ENCODE data around the gene JAG1. TPM values are rescaled to one million over a fixed set of nuclear protein-coding genes. Genes with fewer than 3 reads are reported as not detected.
A peak's percentile ranks its signal among the peaks of the same experiment; 100 is the strongest.

JAG1 gene
- total and polyA plus RNA-seq, 4 donors, result 22.4 to 226 (median 150) TPM

GRCh38 chr20:10636326-10636818, 37.4 kb downstream of the JAG1 start:
- peaks cover 8 to 9% of the 10 kb centered on the region in 2 donors for H3K4me1 ChIP-seq (ENCODE audit: control insufficient read depth in 1 of 2, insufficient read depth in 2 of 2, low read length in 2 of 2)
- H3K4me3 ChIP-seq (ENCODE audit: low read length in 2 of 2), result no peak overlapping the region
- peak overlapping the region; percentile 80 to 100 for H3K27ac ChIP-seq (ENCODE audit: low read depth in 1 of 2, low read length in 2 of 2)
- ATAC-seq (ENCODE audit: low FRiP score) (peak; percentile 20), DNase-seq (no peak)
- WGBS, 2 donors, result 8 to 12% methylated on average over 5 of the region's 5 CpGs
- intact Hi-C loops (cut with DNase I), result loop anchor here (5.0 kb wide), 3 partner anchors 36 to 79 kb away; partner anchors contain the start of gene JAG1 (in 1 of the 2)
- no peaks in the 10 kb centered on the region for H3K27me3 ChIP-seq (ENCODE audit: control insufficient read depth in 1 of 2, insufficient read depth in 2 of 2, low read length in 1 of 2)
- no peaks in the 10 kb centered on the region for H3K9me3 ChIP-seq (ENCODE audit: control insufficient read depth, low read length)
- peaks cover 0 to 5% of the 10 kb centered on the region in 2 donors for H3K36me3 ChIP-seq (ENCODE audit: control insufficient read depth in 1 of 2, insufficient read depth in 2 of 2, low read length in 1 of 2)

- ATAC-seq (ENCODE audit: low FRiP score) (no peak), DNase-seq (no peak)
- Histone ChIP-seq H3K9me3 (ENCODE audit: control insufficient read depth, low read length) (no peaks in the 10 kb centered on the region), H3K4me1 (ENCODE audit: control insufficient read depth in 1 of 2, insufficient read depth in 2 of 2, low read length in 2 of 2) (peaks cover 8 to 13% of the 10 kb centered on the region in 2 donors), H3K27ac (ENCODE audit: low read depth in 1 of 2, low read length in 2 of 2) (peak overlapping the region; percentile 80 to 100), H3K27me3 (ENCODE audit: control insufficient read depth in 1 of 2, insufficient read depth in 2 of 2, low read length in 1 of 2) (no peaks in the 10 kb centered on the region), H3K36me3 (ENCODE audit: control insufficient read depth in 1 of 2, insufficient read depth in 2 of 2, low read length in 1 of 2) (peaks cover 0 to 3% of the 10 kb centered on the region in 2 donors), H3K4me3 (ENCODE audit: low read length in 2 of 2) (no peak overlapping the region)
- 81 to 82% methylated on average over 5 of the region's 5 CpGs for WGBS, 2 donors
- intact Hi-C loops (cut with DNase I), result loop anchor here (5.0 kb wide), 3 partner anchors 37 to 78 kb away; partner anchors contain the start of gene JAG1 (in 1 of the 2)
Observed at GRCh38 chr20:10635476-10636208, 38.2 kb downstream of the JAG1 start.

DNA sequence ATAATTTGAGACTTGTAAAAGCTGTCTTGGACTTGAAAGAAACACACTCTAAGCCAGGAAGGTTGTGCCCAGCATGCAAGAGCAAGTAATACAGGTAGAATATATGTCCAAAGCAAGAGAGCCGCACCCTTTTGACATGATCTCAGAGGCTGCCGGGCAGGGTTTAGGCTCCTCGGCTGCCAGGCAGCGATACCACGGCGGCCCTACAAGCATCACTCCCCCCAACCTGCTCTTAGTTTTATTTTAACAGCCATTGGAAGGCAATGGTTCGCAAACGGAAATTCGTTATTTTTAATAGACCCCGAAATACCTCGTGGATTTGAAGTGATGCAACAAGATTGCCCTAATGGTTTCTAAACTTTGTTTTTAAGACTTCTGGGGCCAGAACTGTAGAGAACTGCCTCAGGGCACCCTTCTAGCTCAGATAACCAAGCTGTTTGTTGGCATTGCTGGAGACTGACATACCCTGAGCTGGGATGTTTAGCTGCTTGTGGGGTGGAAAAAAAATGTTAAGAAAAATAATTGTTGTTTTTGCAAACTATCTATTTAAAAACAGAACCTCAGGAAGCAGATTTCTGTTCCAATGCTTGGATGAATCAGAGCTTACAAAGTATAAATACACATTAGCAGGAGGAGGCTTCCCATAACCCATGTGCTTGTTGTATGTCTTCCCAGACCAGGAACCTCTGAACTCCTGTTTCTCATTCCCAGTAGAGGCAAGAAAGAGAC, 39.0 kb downstream of the JAG1 start:
- H3K4me1 ChIP-seq (ENCODE audit: control insufficient read depth in 1 of 2, insufficient read depth in 2 of 2, low read length in 2 of 2), result peaks cover 8 to 16% of the 10 kb centered on the region in 2 donors
- no peak overlapping the region for H3K4me3 ChIP-seq (ENCODE audit: low read length in 2 of 2)
- H3K9me3 ChIP-seq (ENCODE audit: control insufficient read depth, low read length), result no peaks in the 10 kb centered on the region
- intact Hi-C loops (cut with DNase I), result loop anchor here (5.0 kb wide), 3 partner anchors 37 to 78 kb away; partner anchors contain the start of gene JAG1 (in 1 of the 2)
- H3K36me3 ChIP-seq (ENCODE audit: control insufficient read depth in 1 of 2, insufficient read depth in 2 of 2, low read length in 1 of 2), result no peaks in the 10 kb centered on the region
- no peaks in the 10 kb centered on the region for H3K27me3 ChIP-seq (ENCODE audit: control insufficient read depth in 1 of 2, insufficient read depth in 2 of 2, low read length in 1 of 2)
- 7 to 9% methylated on average over 11 of the region's 11 CpGs for WGBS, 2 donors
- ATAC-seq (ENCODE audit: low FRiP score) (peak; percentile 73), DNase-seq (no peak)
- H3K27ac ChIP-seq (ENCODE audit: low read depth in 1 of 2, low read length in 2 of 2), result peak overlapping the region; percentile 80 to 95

- 24 to 26% methylated on average over 5 of the region's 5 CpGs for WGBS, 2 donors
- peak overlapping the region; percentile 33 to 95 for H3K27ac ChIP-seq (ENCODE audit: low read depth in 1 of 2, low read length in 2 of 2)
- H3K36me3 ChIP-seq (ENCODE audit: control insufficient read depth in 1 of 2, insufficient read depth in 2 of 2, low read length in 1 of 2), result no peaks in the 10 kb centered on the region
- H3K27me3 ChIP-seq (ENCODE audit: control insufficient read depth in 1 of 2, insufficient read depth in 2 of 2, low read length in 1 of 2), result no peaks in the 10 kb centered on the region
- H3K4me3 ChIP-seq (ENCODE audit: low read length in 2 of 2), result no peak overlapping the region
- ATAC-seq (ENCODE audit: low FRiP score) (no peak), DNase-seq (no peak)
- no peaks in the 10 kb centered on the region for H3K9me3 ChIP-seq (ENCODE audit: control insufficient read depth, low read length)
- intact Hi-C loops (cut with DNase I), result no loop called here
- peaks cover 8 to 16% of the 10 kb centered on the region in 2 donors for H3K4me1 ChIP-seq (ENCODE audit: control insufficient read depth in 1 of 2, insufficient read depth in 2 of 2, low read length in 2 of 2)
Observed at GRCh38 chr20:10634211-10634610, 39.6 kb downstream of the JAG1 start.

- Histone ChIP-seq H3K36me3 (ENCODE audit: control insufficient read depth in 1 of 2, insufficient read depth in 2 of 2, low read length in 1 of 2) (no peaks in the 10 kb centered on the region), H3K27ac (ENCODE audit: low read depth in 1 of 2, low read length in 2 of 2) (peak overlapping the region in 1 of 2 donors; percentile 95), H3K4me3 (ENCODE audit: low read length in 2 of 2) (no peak overlapping the region), H3K4me1 (ENCODE audit: control insufficient read depth in 1 of 2, insufficient read depth in 2 of 2, low read length in 2 of 2) (peaks cover 8 to 16% of the 10 kb centered on the region in 2 donors), H3K9me3 (ENCODE audit: control insufficient read depth, low read length) (no peaks in the 10 kb centered on the region), H3K27me3 (ENCODE audit: control insufficient read depth in 1 of 2, insufficient read depth in 2 of 2, low read length in 1 of 2) (no peaks in the 10 kb centered on the region)
- intact Hi-C loops (cut with DNase I), result no loop called here
- no peak for DNase-seq
- ATAC-seq (ENCODE audit: low FRiP score), result no peak
- 86 to 93% methylated on average over 5 of the region's 5 CpGs for WGBS, 2 donors
Observed at GRCh38 chr20:10633718-10634117, 40.1 kb downstream of the JAG1 start.

GRCh38 chr20:10632721-10633509, 40.9 kb downstream of the JAG1 start:
- H3K27ac ChIP-seq (ENCODE audit: low read depth in 1 of 2, low read length in 2 of 2), result no peak overlapping the region
- peaks cover 8 to 16% of the 10 kb centered on the region in 2 donors for H3K4me1 ChIP-seq (ENCODE audit: control insufficient read depth in 1 of 2, insufficient read depth in 2 of 2, low read length in 2 of 2)
- no peak for DNase-seq
- 88 to 91% methylated on average over 13 of the region's 13 CpGs for WGBS, 2 donors
- no peaks in the 10 kb centered on the region for H3K36me3 ChIP-seq (ENCODE audit: control insufficient read depth in 1 of 2, insufficient read depth in 2 of 2, low read length in 1 of 2)
- intact Hi-C loops (cut with DNase I), result no loop called here
- H3K9me3 ChIP-seq (ENCODE audit: control insufficient read depth, low read length), result no peaks in the 10 kb centered on the region
- no peak overlapping the region for H3K4me3 ChIP-seq (ENCODE audit: low read length in 2 of 2)
- H3K27me3 ChIP-seq (ENCODE audit: control insufficient read depth in 1 of 2, insufficient read depth in 2 of 2, low read length in 1 of 2), result no peaks in the 10 kb centered on the region
- ATAC-seq (ENCODE audit: low FRiP score), result no peak

DNA sequence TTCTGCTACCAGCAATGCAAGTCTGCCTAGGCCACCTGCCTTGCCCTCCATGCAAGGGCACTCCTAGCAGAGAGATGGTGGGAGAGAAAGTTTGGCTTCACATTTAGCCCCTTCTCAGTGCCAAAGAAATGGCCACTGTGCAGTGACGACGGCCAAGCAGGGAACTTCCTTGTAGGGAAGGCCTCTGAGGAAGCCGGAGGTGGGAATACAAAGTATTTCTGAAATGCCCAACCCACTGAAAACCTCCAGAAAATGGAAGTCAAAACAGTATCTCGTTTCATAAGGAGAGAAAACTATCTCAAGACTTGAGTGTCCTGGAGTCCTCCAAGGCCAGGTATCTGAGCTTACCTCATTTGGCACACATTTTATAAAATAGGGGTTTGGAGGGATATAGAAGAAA, 42.7 kb downstream of the JAG1 start:
- WGBS, 2 donors, result 12 to 17% methylated on average over 4 of the region's 4 CpGs
- DNase-seq (no peak), ATAC-seq (ENCODE audit: low FRiP score) (no peak)
- Histone ChIP-seq H3K4me1 (ENCODE audit: control insufficient read depth in 1 of 2, insufficient read depth in 2 of 2, low read length in 2 of 2) (peaks cover 6 to 15% of the 10 kb centered on the region in 2 donors), H3K27me3 (ENCODE audit: control insufficient read depth in 1 of 2, insufficient read depth in 2 of 2, low read length in 1 of 2) (no peaks in the 10 kb centered on the region), H3K4me3 (ENCODE audit: low read length in 2 of 2) (no peak overlapping the region), H3K27ac (ENCODE audit: low read depth in 1 of 2, low read length in 2 of 2) (no peak overlapping the region), H3K36me3 (ENCODE audit: control insufficient read depth in 1 of 2, insufficient read depth in 2 of 2, low read length in 1 of 2) (no peaks in the 10 kb centered on the region), H3K9me3 (ENCODE audit: control insufficient read depth, low read length) (no peaks in the 10 kb centered on the region)
- intact Hi-C loops (cut with DNase I), result no loop called here

DNA sequence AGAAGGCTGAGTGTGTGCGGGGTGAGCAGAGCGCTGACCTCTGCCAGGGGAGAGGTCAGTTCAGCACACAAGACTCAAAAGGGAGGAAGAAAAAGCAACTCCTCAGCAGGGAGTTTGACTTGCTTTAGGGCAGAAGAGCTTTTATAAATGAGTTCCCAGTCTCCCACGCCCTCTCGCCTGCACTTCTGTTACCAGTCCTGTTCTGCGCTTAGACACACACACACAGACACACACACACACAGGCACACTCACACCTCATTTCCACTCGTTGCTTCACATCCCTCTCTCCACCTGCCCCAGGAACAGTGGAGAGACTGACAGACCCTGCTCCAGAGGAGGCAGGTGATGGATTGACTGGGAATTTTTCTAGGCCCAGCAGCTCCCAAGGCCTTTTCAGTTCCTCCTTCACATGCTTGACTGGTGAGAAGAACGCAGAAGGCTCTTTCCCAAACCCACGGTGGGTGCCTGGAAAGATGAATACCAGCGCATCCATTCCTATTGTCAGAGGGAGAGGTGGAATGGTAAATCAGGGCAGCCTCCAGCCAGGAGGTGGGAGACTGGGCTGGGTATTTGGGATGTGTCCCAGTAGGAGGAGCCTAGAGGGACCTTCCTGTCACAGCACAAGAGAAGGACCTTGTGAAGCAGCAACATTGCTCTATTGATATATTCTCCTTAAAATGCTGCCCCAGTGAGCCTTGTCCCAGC, 43.7 kb downstream of the JAG1 start:
- intact Hi-C loops (cut with DNase I), result no loop called here
- Histone ChIP-seq H3K9me3 (ENCODE audit: control insufficient read depth, low read length) (no peaks in the 10 kb centered on the region), H3K27me3 (ENCODE audit: control insufficient read depth in 1 of 2, insufficient read depth in 2 of 2, low read length in 1 of 2) (no peaks in the 10 kb centered on the region), H3K27ac (ENCODE audit: low read depth in 1 of 2, low read length in 2 of 2) (no peak overlapping the region), H3K36me3 (ENCODE audit: control insufficient read depth in 1 of 2, insufficient read depth in 2 of 2, low read length in 1 of 2) (no peaks in the 10 kb centered on the region), H3K4me3 (ENCODE audit: low read length in 2 of 2) (no peak overlapping the region), H3K4me1 (ENCODE audit: control insufficient read depth in 1 of 2, insufficient read depth in 2 of 2, low read length in 2 of 2) (peaks cover 6 to 7% of the 10 kb centered on the region in 2 donors)
- DNase-seq (no peak), ATAC-seq (ENCODE audit: low FRiP score) (no peak)
- WGBS, 2 donors, result 81 to 87% methylated on average over 9 of the region's 9 CpGs
